Panc1 (cell line): ENCODE data around the gene CPA5. TPM values are rescaled to one million over a fixed set of nuclear protein-coding genes. Genes with fewer than 3 reads are reported as not detected.

ENCODE experiments used
- ATAC-seq: fragments of 200-7000 bp; cut with Tn5 transposase; 2 replicates; pipeline ENCODE4 v1.9.1; 2020; ENCODE audit warnings: mild to moderate bottlenecking, moderate library complexity
- BruUV-seq: library from RNA; stranded (reverse); fragments of 400-500 nt; replicated peaks from 2 replicates; lab custom pipeline; 2021; lab: Mats Ljungman, UMichigan
- CTCF ChIA-PET: fragments of 300-600 bp; sonication (Branson Sonifier 250); formaldehyde crosslinking; loops from one replicate; lab custom pipeline; 2022; ENCODE audit warnings: antibody characterized with exemption; lab: Charles Lee
- POLR2A ChIA-PET: fragments of 300-600 bp; sonication (Branson Sonifier 250); formaldehyde crosslinking; loops from one replicate; lab custom pipeline; 2022; ENCODE audit warnings: antibody characterized with exemption; lab: Charles Lee
- DNase-seq: peaks from one replicate; pipeline ENCODE4 v3.0.0-alpha.2; 2010; ENCODE audit warnings: low read depth, low spot score
- H3K27ac ChIP-seq: 2 replicates; pipeline ENCODE4 v1.5.1; 2011; ENCODE audit warnings: mild to moderate bottlenecking, low read length, inconsistent platforms
- H3K27me3 ChIP-seq: fragments of 200-500 bp; sonication (Bioruptor generic); 2 replicates; pipeline ENCODE4 v1.6.0; 2014; ENCODE audit warnings: low read length, inconsistent platforms; ENCODE audit not compliant: control insufficient read depth, insufficient read depth
- H3K36me3 ChIP-seq: fragments of 200-500 bp; sonication (Bioruptor generic); 2 replicates; pipeline ENCODE4 v1.5.1; 2014; ENCODE audit warnings: inconsistent platforms, mild to moderate bottlenecking, low read length, moderate library complexity; ENCODE audit not compliant: control insufficient read depth, insufficient read depth
- H3K4me1 ChIP-seq: 2 replicates; pipeline ENCODE4 v1.5.1; 2011; ENCODE audit warnings: inconsistent platforms, mild to moderate bottlenecking, low read length, moderate library complexity; ENCODE audit not compliant: control insufficient read depth, insufficient read depth
- H3K4me3 ChIP-seq, 2 experiments: 2 replicates each; pipeline ENCODE4 v1.5.1; 2011 to 2012; ENCODE audit warnings: low read depth in 2 of 2, low read length in 2 of 2, mild to moderate bottlenecking in 2 of 2, inconsistent platforms in 1 of 2, moderate library complexity in 1 of 2
- H3K9me3 ChIP-seq: fragments of 200-500 bp; sonication (Bioruptor generic); 2 replicates; pipeline ENCODE4 v1.5.1; 2014; ENCODE audit warnings: low read depth, mild to moderate bottlenecking, inconsistent platforms, low read length, moderate library complexity; ENCODE audit not compliant: control insufficient read depth, insufficient read depth
- CTCF ChIP-seq: fragments of 450-650 bp; IDR thresholded peaks from 2 replicates; pipeline ENCODE4 v1.5.1; 2017; ENCODE audit warnings: mild to moderate bottlenecking
- POLR2AphosphoS5 ChIP-seq: IDR thresholded peaks from 2 replicates; pipeline ENCODE4 v1.6.1; 2012; ENCODE audit warnings: mild to moderate bottlenecking, low read depth, low read length, moderate library complexity
- REST ChIP-seq, 2 experiments: IDR thresholded peaks; 2 replicates each; pipeline ENCODE4 v1.6.1; 2011 to 2012; ENCODE audit warnings: low read depth in 2 of 2, control low read depth in 1 of 2, low read length in 1 of 2, mild to moderate bottlenecking in 1 of 2, moderate library complexity in 1 of 2; ENCODE audit not compliant: insufficient read depth in 1 of 2
- SIN3A ChIP-seq: IDR thresholded peaks from 2 replicates; pipeline ENCODE4 v1.6.1; 2012; ENCODE audit warnings: low read depth, mild to moderate bottlenecking, low read length, moderate library complexity, borderline replicate concordance; ENCODE audit not compliant: insufficient read depth
- TCF7L2 ChIP-seq: IDR thresholded peaks from 2 replicates; pipeline ENCODE4 v1.6.1; 2011; ENCODE audit warnings: mild to moderate bottlenecking, low read depth, low read length, inconsistent platforms
- in situ Hi-C: cut with HindIII; loops from 2 replicates; pipeline ENCODE4 v1.10.0; 2016; ENCODE audit warnings: low sequenced_read_pairs, low pct_unique_long_range_greater_than_20kb
- intact Hi-C: fragments of 100-400 bp; cut with micrococcal nuclease; formaldehyde crosslinking; loops from one replicate; pipeline ENCODE4 v1.10.0; 2022; ENCODE audit not compliant: unreplicated experiment
- total RNA-seq: library from RNA; stranded (reverse); gene quantifications from one replicate; pipeline ENCODE4 v1.2.1, GENCODE V29; 2021; ENCODE audit not compliant: unreplicated experiment

CPA5 gene
- total RNA-seq, 1 experiment from 2014 or later: not detected

GRCh38 chr7:130396109-130396508, 51.5 kb downstream of the CPA5 start:
- BruUV-seq: no TSS peak
- Histone ChIP-seq H3K4me1 (no peaks in the 10 kb centered on the region), H3K4me3 (no peak overlapping the region), H3K9me3 (no peaks in the 10 kb centered on the region), H3K36me3 (no peaks in the 10 kb centered on the region), H3K27ac (no peak overlapping the region), H3K27me3 (no peaks in the 10 kb centered on the region)
- in situ Hi-C loops: no loop called here
- ChIA-PET CTCF (interaction anchor here (0.7 kb wide), 1 partner anchor 974 kb away, joined by 3 read pairs; no protein-coding TSS in a partner anchor), POLR2A (no interaction called here)
- TF ChIP-seq TCF7L2: no peak
- TF ChIP-seq SIN3A: no peak
- TF ChIP-seq CTCF: no peak
- no peak for TF ChIP-seq REST (IDR thresholded peaks at IDR 0.05; ENCODE audit: insufficient read depth in 1 of 2, low read depth in 2 of 2, low read length in 1 of 2)
- no peak for TF ChIP-seq POLR2AphosphoS5
- ATAC-seq (no peak), DNase-seq (no peak)
- intact Hi-C loops: no loop called here

- intact Hi-C loops: no loop called here
- no peaks in the 10 kb centered on the region for H3K27me3 ChIP-seq
- H3K4me3 ChIP-seq: no peak overlapping the region
- TF ChIP-seq REST (IDR thresholded peaks at IDR 0.05; ENCODE audit: insufficient read depth in 1 of 2, low read depth in 2 of 2, low read length in 1 of 2) (no peak), SIN3A (no peak), CTCF (no peak), POLR2AphosphoS5 (no peak), TCF7L2 (no peak)
- no peaks in the 10 kb centered on the region for H3K9me3 ChIP-seq
- H3K27ac ChIP-seq: no peak overlapping the region
- ChIA-PET POLR2A (no interaction called here), CTCF (no interaction called here)
- H3K4me1 ChIP-seq: no peaks in the 10 kb centered on the region
- ATAC-seq (no peak), DNase-seq (no peak)
- BruUV-seq: no TSS peak
- in situ Hi-C loops: no loop called here
- H3K36me3 ChIP-seq: no peaks in the 10 kb centered on the region
Observed at GRCh38 chr7:130397051-130397757, 52.6 kb downstream of the CPA5 start.
